Breast epithelium (tissue), 4 donors: Measurements from ENCODE around the gene GKN1. TPM values are rescaled to one million over a fixed set of nuclear protein-coding genes. Genes with fewer than 3 reads are reported as not detected.

Experiments
- DNase-seq, 2 donors: peaks; one replicate each; pipeline ENCODE4 v3.0.0-alpha.2; 2019; ENCODE audit warnings: low spot score in 2 of 2
- H3K27ac ChIP-seq, 2 donors: fragments of 200-600 bp; sonication (generic) in 1 of 2; one replicate each; pipeline ENCODE4 v1.5.1; 2016 to 2019; ENCODE audit warnings: mild to moderate bottlenecking in 1 of 2
- H3K27me3 ChIP-seq, 2 donors: fragments of 200-600 bp; sonication (generic) in 1 of 2; one replicate each; pipeline versions ENCODE4 v1.5.1 to v1.6.0; 2017 to 2019; ENCODE audit warnings: control low read depth in 1 of 2, mild to moderate bottlenecking in 1 of 2
- H3K36me3 ChIP-seq: fragments of 200-600 bp; one replicate; pipeline ENCODE4 v1.5.1; 2019
- H3K4me1 ChIP-seq, 2 donors: fragments of 200-600 bp; sonication (generic); one replicate each; pipeline ENCODE4 v1.5.1; 2016 to 2019; ENCODE audit warnings: control low read depth in 1 of 2
- H3K4me3 ChIP-seq, 3 donors: fragments of 200-600 bp; sonication (generic); 1 replicate in 2 of 3; 2 replicates in 1 of 3; pipeline ENCODE4 v1.5.1; 2016 to 2019; ENCODE audit warnings: mild to moderate bottlenecking in 3 of 3, moderate library complexity in 2 of 3
- H3K9me3 ChIP-seq, 2 donors: fragments of 200-600 bp; sonication (generic) in 1 of 2; one replicate each; pipeline ENCODE4 v1.5.1; 2016 to 2019; ENCODE audit warnings: control low read depth in 1 of 2
- CTCF ChIP-seq, 3 donors: fragments of 450-650 bp; IDR thresholded peaks; one replicate each; pipeline ENCODE4 v1.5.1; 2016 to 2017; ENCODE audit warnings: antibody characterized with exemption in 3 of 3, mild to moderate bottlenecking in 3 of 3, moderate library complexity in 3 of 3
- POLR2A ChIP-seq: fragments of 450-650 bp; IDR thresholded peaks from one replicate; pipeline ENCODE4 v1.6.1; 2016; ENCODE audit warnings: antibody characterized with exemption, mild to moderate bottlenecking, moderate library complexity
- POLR2AphosphoS5 ChIP-seq, 3 donors: sonication (generic); formaldehyde crosslinking; IDR thresholded peaks; one replicate each; pipeline ENCODE4 v1.6.1; 2017; ENCODE audit warnings: antibody characterized with exemption in 3 of 3
- intact Hi-C: fragments of 100-400 bp; cut with DNase I; formaldehyde crosslinking; loops from one replicate; pipeline ENCODE4 v1.15.1; 2023; ENCODE audit warnings: low total_unique reads
- total RNA-seq, 3 donors: library from RNA; depleted of rRNA; stranded (reverse); fragments of >200 nt; gene quantifications; one replicate each; pipeline ENCODE4 v1.1.0, GENCODE V29; 2016

Gene GKN1
- total RNA-seq, 3 donors from 2014 or later, result not detected

- Histone ChIP-seq H3K4me1 (no peaks in the 10 kb centered on the region), H3K9me3 (no peaks in the 10 kb centered on the region), H3K27ac (no peak overlapping the region), H3K36me3 (no peaks in the 10 kb centered on the region), H3K27me3 (no peaks in the 10 kb centered on the region), H3K4me3 (no peak overlapping the region)
- no peak for DNase-seq
- intact Hi-C loops, result no loop called here
- no peak for TF ChIP-seq POLR2A
- no peak for TF ChIP-seq CTCF (IDR thresholded peaks at IDR 0.05)
- TF ChIP-seq POLR2AphosphoS5 (IDR thresholded peaks at IDR 0.05), result no peak
These were observed 42.0 kb upstream of the GKN1 start for GRCh38 chr2:68932402-68932801.

GRCh38 chr2:68934021-68934420 is 40.4 kb upstream of the GKN1 start:
- no peak for DNase-seq
- Histone ChIP-seq H3K4me1 (no peaks in the 10 kb centered on the region), H3K9me3 (no peaks in the 10 kb centered on the region), H3K36me3 (no peaks in the 10 kb centered on the region), H3K4me3 (no peak overlapping the region), H3K27ac (no peak overlapping the region), H3K27me3 (no peaks in the 10 kb centered on the region)
- intact Hi-C loops, result no loop called here
- TF ChIP-seq POLR2A (no peak), POLR2AphosphoS5 (IDR thresholded peaks at IDR 0.05) (no peak), CTCF (IDR thresholded peaks at IDR 0.05) (no peak)

GRCh38 chr2:68935471-68935870 is 39.0 kb upstream of the GKN1 start:
- intact Hi-C loops, result no loop called here
- Histone ChIP-seq H3K9me3 (no peaks in the 10 kb centered on the region), H3K27me3 (no peaks in the 10 kb centered on the region), H3K4me1 (no peaks in the 10 kb centered on the region), H3K4me3 (no peak overlapping the region), H3K36me3 (no peaks in the 10 kb centered on the region), H3K27ac (peak overlapping the region in 1 of 2 donors; percentile 38)
- no peak for DNase-seq
- TF ChIP-seq POLR2A (no peak), POLR2AphosphoS5 (IDR thresholded peaks at IDR 0.05) (no peak), CTCF (IDR thresholded peaks at IDR 0.05) (no peak)

- intact Hi-C loops, result no loop called here
- TF ChIP-seq POLR2AphosphoS5 (IDR thresholded peaks at IDR 0.05), result no peak
- TF ChIP-seq CTCF (IDR thresholded peaks at IDR 0.05), result no peak
- TF ChIP-seq POLR2A, result no peak
These were observed 38.0 kb upstream of the GKN1 start for GRCh38 chr2:68936427-68936826.

GRCh38 chr2:68936889-68937288 is 37.5 kb upstream of the GKN1 start:
- no peaks in the 10 kb centered on the region for H3K36me3 ChIP-seq
- no peaks in the 10 kb centered on the region for H3K4me1 ChIP-seq
- H3K9me3 ChIP-seq, result no peaks in the 10 kb centered on the region
- intact Hi-C loops, result no loop called here
- no peak for TF ChIP-seq CTCF (IDR thresholded peaks at IDR 0.05)
- no peak for TF ChIP-seq POLR2A
- TF ChIP-seq POLR2AphosphoS5 (IDR thresholded peaks at IDR 0.05), result no peak
- H3K27ac ChIP-seq, result peak overlapping the region in 1 of 2 donors; percentile 43
- H3K4me3 ChIP-seq, result no peak overlapping the region
- no peak for DNase-seq
- H3K27me3 ChIP-seq, result no peaks in the 10 kb centered on the region

More at GRCh38 chr2:68936427-68936826, 38.0 kb upstream of the GKN1 start:
- Histone ChIP-seq H3K27ac (peak overlapping the region; percentile 30 to 38), H3K4me1 (no peaks in the 10 kb centered on the region), H3K4me3 (no peak overlapping the region), H3K9me3 (no peaks in the 10 kb centered on the region), H3K36me3 (no peaks in the 10 kb centered on the region), H3K27me3 (no peaks in the 10 kb centered on the region)
- DNase-seq, result no peak
